ENCODE measurements around the gene PALMD. TPM values are rescaled to one million over a fixed set of nuclear protein-coding genes. Genes with fewer than 3 reads are reported as not detected.

Gene PALMD
- total RNA-seq, 1 experiment from 2014 or later = not detected

DNA sequence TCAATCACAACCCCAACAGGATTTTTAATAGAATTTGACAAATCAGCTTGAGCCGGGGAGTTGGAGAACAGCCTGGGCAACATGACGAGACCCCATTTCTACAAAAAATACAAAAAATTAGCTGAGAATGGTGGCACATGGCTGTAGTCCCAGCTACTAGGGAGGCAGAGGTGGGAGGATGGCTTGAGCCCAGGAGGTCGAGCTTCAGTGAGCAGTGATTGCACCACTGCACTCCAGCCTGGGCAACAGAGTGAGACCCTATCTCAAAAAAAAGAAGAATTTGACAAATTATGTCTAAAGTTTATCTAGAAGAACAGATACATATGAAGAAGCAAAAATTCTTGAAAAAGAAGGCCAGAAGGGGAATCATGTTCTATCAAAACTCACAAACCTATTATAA is 77.3 kb downstream of the PALMD start:
- no peak overlapping the region for H2BK15ac ChIP-seq (ENCODE audit: low read depth, low read length)
- TF ChIP-seq, protein P1, sequence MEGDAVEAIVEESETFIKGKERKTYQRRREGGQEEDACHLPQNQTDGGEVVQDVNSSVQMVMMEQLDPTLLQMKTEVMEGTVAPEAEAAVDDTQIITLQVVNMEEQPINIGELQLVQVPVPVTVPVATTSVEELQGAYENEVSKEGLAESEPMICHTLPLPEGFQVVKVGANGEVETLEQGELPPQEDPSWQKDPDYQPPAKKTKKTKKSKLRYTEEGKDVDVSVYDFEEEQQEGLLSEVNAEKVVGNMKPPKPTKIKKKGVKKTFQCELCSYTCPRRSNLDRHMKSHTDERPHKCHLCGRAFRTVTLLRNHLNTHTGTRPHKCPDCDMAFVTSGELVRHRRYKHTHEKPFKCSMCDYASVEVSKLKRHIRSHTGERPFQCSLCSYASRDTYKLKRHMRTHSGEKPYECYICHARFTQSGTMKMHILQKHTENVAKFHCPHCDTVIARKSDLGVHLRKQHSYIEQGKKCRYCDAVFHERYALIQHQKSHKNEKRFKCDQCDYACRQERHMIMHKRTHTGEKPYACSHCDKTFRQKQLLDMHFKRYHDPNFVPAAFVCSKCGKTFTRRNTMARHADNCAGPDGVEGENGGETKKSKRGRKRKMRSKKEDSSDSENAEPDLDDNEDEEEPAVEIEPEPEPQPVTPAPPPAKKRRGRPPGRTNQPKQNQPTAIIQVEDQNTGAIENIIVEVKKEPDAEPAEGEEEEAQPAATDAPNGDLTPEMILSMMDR (conservative IDR thresholded peaks at IDR 0.05) = no peak
- Mint-ChIP-seq H3K4me1 (peaks cover 16 to 22% of the 10 kb centered on the region in 2 experiments), H3K9me3 (no peaks in the 10 kb centered on the region), H3K27ac (no peak overlapping the region), H3K4me3 (no peak overlapping the region), H3K27me3 (ENCODE audit: low read depth) (no peaks in the 10 kb centered on the region), H3K36me3 (ENCODE audit: insufficient read depth in 1 of 3, low read depth in 3 of 3) (no peaks in the 10 kb centered on the region)
- no peak overlapping the region for H3K4ac ChIP-seq (ENCODE audit: low read depth, low read length)
- H3K18ac ChIP-seq (ENCODE audit: insufficient read length, low read depth, low read length) = no peak overlapping the region
- no peak overlapping the region for H4K8ac ChIP-seq (replicated peaks; ENCODE audit: insufficient read length, low read depth, low read length)
- no peaks in the 10 kb centered on the region for H4K20me1 ChIP-seq (ENCODE audit: control insufficient read depth, insufficient read depth, insufficient read length)
- no peak overlapping the region for H3T11ph ChIP-seq (ENCODE audit: low read length)
- H3K4me1 ChIP-seq (ENCODE audit: insufficient read depth, low read length) = no peaks in the 10 kb centered on the region; the same call in 1 of the 2 replicates
- H2BK120ac ChIP-seq (ENCODE audit: low read depth, low read length, poor library complexity, severe bottlenecking) = no peak overlapping the region
- H3K23ac ChIP-seq (ENCODE audit: insufficient read length, low read depth, low read length) = no peak overlapping the region
- no peak overlapping the region for H3K56ac ChIP-seq (ENCODE audit: insufficient read length, low read depth, low read length)
- H2AK5ac ChIP-seq (ENCODE audit: insufficient read length, low read length) = no peak overlapping the region
- no peak overlapping the region for H2BK12ac ChIP-seq (ENCODE audit: insufficient read length, low read depth, low read length)
- H4K91ac ChIP-seq (ENCODE audit: insufficient read length, low read depth, low read length) = no peak overlapping the region
- no peak overlapping the region for H3K9ac ChIP-seq (ENCODE audit: extremely low read depth, insufficient read length, low read length)
- H3K23me2 ChIP-seq (ENCODE audit: insufficient read length, low read depth, low read length, poor library complexity, severe bottlenecking) = no peaks in the 10 kb centered on the region
- no peak overlapping the region for H2AFZ ChIP-seq (ENCODE audit: low read length)
- H3K14ac ChIP-seq (ENCODE audit: insufficient read depth, low read length) = no peak overlapping the region
- WGBS (ENCODE audit: extremely low coverage, insufficient read length, low lambda C conversion rate) = no CpG with 5 or more reads among the region's 3 CpGs
- H4K5ac ChIP-seq (ENCODE audit: insufficient read length, low read depth, low read length) = no peak overlapping the region
- no peaks in the 10 kb centered on the region for H3K9me3 ChIP-seq (ENCODE audit: control insufficient read depth, low read depth, low read length)
- no peak overlapping the region for H2BK5ac ChIP-seq (ENCODE audit: insufficient read length, low read length)
- no peak for DNase-seq
- no peaks in the 10 kb centered on the region for H3K27me3 ChIP-seq (ENCODE audit: insufficient read depth, low read length)
- no peaks in the 10 kb centered on the region for H3K79me1 ChIP-seq (ENCODE audit: insufficient read depth, low read depth, low read length, poor library complexity, severe bottlenecking)
- no peaks in the 10 kb centered on the region for H3K79me2 ChIP-seq (ENCODE audit: insufficient read depth, low read length)
- H3K4me2 ChIP-seq (ENCODE audit: insufficient read depth, insufficient read length, low read length) = no peak overlapping the region
- H3K27ac ChIP-seq (ENCODE audit: insufficient read length, low read depth, low read length) = no peak overlapping the region
- H2BK20ac ChIP-seq (ENCODE audit: low read depth, low read length, poor library complexity, severe bottlenecking) = no peak overlapping the region

Data from H9 (cell line).